Raji (cell line): Measurements from ENCODE around the gene ATAD1.

Source experiments
- POLR2A ChIP-seq: IDR thresholded peaks from 2 replicates; pipeline ENCODE4 v1.6.1; 2011; ENCODE audit warnings: low read depth, low read length, control low read depth; ENCODE audit not compliant: insufficient read depth

ATAD1 gene

GRCh38 chr10:87705339-87705738, 112.7 kb downstream of the ATAD1 start:
- TF ChIP-seq POLR2A: no peak

- TF ChIP-seq POLR2A: no peak
Measured at GRCh38 chr10:87703771-87704170, 114.3 kb downstream of the ATAD1 start.

- no peak for TF ChIP-seq POLR2A
Measured at GRCh38 chr10:87702973-87703294, 115.1 kb downstream of the ATAD1 start.

- no peak for TF ChIP-seq POLR2A
Measured at GRCh38 chr10:87702260-87702972, 115.6 kb downstream of the ATAD1 start.
